MM.1S (cell line): Measurements from ENCODE around the gene DOP1A.

Experiments
- DNase-seq: peaks from one replicate; pipeline ENCODE4 v3.0.0-alpha.2; 2015
- H2AFZ ChIP-seq: fragments of 300-600 bp; sonication (generic); 2 replicates; pipeline ENCODE4 v1.6.0; 2016; ENCODE audit warnings: antibody characterized with exemption, low read length
- H3F3A ChIP-seq: fragments of 300-600 bp; sonication (generic); 2 replicates; pipeline ENCODE4 v1.6.1; 2016; ENCODE audit warnings: mild to moderate bottlenecking, antibody characterized with exemption, low read length, moderate library complexity, mixed read lengths; ENCODE audit not compliant: insufficient read depth
- H3K27ac ChIP-seq: fragments of 300-600 bp; sonication (generic); 2 replicates; pipeline ENCODE4 v1.5.1; 2016; ENCODE audit warnings: mild to moderate bottlenecking, low read length
- H3K27me3 ChIP-seq: fragments of 300-600 bp; sonication (generic); replicated peaks from 2 replicates; pipeline ENCODE4 v1.6.0; 2016; ENCODE audit warnings: low read length; ENCODE audit not compliant: insufficient read depth
- H3K36me3 ChIP-seq: fragments of 300-600 bp; sonication (generic); replicated peaks from 2 replicates; pipeline ENCODE4 v1.6.1; 2016; ENCODE audit warnings: mild to moderate bottlenecking, low read length, mixed read lengths; ENCODE audit not compliant: insufficient read depth
- H3K4me1 ChIP-seq: fragments of 300-600 bp; sonication (generic); 2 replicates; pipeline ENCODE4 v1.6.1; 2016; ENCODE audit warnings: low read length, mixed read lengths
- H3K4me2 ChIP-seq: fragments of 300-600 bp; sonication (generic); 2 replicates; pipeline ENCODE4 v1.6.0; 2016; ENCODE audit warnings: low read depth, low read length
- H3K4me3 ChIP-seq: fragments of 300-600 bp; sonication (generic); 2 replicates; pipeline ENCODE4 v1.5.1; 2016; ENCODE audit warnings: low read length, mixed read lengths
- H3K79me2 ChIP-seq: fragments of 300-600 bp; sonication (generic); 2 replicates; pipeline ENCODE4 v1.6.1; 2016; ENCODE audit warnings: mixed run types, low read length, mixed read lengths
- H3K9ac ChIP-seq: fragments of 300-600 bp; sonication (generic); 2 replicates; pipeline ENCODE4 v1.6.1; 2016; ENCODE audit warnings: low read length, mixed read lengths
- H3K9me2 ChIP-seq: fragments of 300-600 bp; sonication (generic); replicated peaks from 2 replicates; pipeline ENCODE4 v1.6.1; 2016; ENCODE audit warnings: mild to moderate bottlenecking, low read length, mixed read lengths; ENCODE audit not compliant: insufficient read depth
- H3K9me3 ChIP-seq: fragments of 300-600 bp; sonication (generic); replicated peaks from 2 replicates; pipeline ENCODE4 v1.6.1; 2016; ENCODE audit warnings: mild to moderate bottlenecking, low read length, mixed read lengths; ENCODE audit not compliant: insufficient read depth
- H4K20me1 ChIP-seq: fragments of 300-600 bp; sonication (generic); 2 replicates; pipeline ENCODE4 v1.6.1; 2016; ENCODE audit warnings: mild to moderate bottlenecking, low read length, moderate library complexity, mixed read lengths; ENCODE audit not compliant: insufficient read depth
- EZH2 ChIP-seq: fragments of 300-600 bp; sonication (generic); optimal IDR thresholded peaks from 2 replicates; pipeline ENCODE3; 2017; ENCODE audit warnings: low read depth, mild to moderate bottlenecking, antibody characterized with exemption, low read length, mixed read lengths
- EZH2phosphoT487 ChIP-seq: fragments of 300-600 bp; sonication (generic); IDR thresholded peaks from 2 replicates; pipeline ENCODE4 v1.6.1; 2018; ENCODE audit warnings: antibody characterized with exemption, low read length
- TF ChIP-seq, protein P1 (sequence below): fragments of 300-600 bp; sonication (generic); IDR thresholded peaks from 2 replicates; pipeline ENCODE4 v1.5.1; 2016; ENCODE audit warnings: antibody characterized with exemption, low read length, mixed read lengths

DOP1A gene

GRCh38 chr6:83062225-83062624, 5.2 kb upstream of the DOP1A start:
- Histone ChIP-seq H3K9ac (no peak overlapping the region), H3F3A (peaks cover 8% of the 10 kb centered on the region; the same call in 1 of the 2 replicates), H3K4me3 (no peak overlapping the region), H3K79me2 (peaks cover 27% of the 10 kb centered on the region), H3K4me2 (no peak overlapping the region), H3K27ac (no peak overlapping the region), H4K20me1 (no peaks in the 10 kb centered on the region), H3K9me3 (no peaks in the 10 kb centered on the region), H3K27me3 (no peaks in the 10 kb centered on the region), H2AFZ (no peak overlapping the region), H3K9me2 (no peaks in the 10 kb centered on the region), H3K4me1 (peaks cover 18% of the 10 kb centered on the region), H3K36me3 (no peaks in the 10 kb centered on the region)
- no peak for DNase-seq
- TF ChIP-seq EZH2phosphoT487 (no peak), EZH2 (no peak)
- TF ChIP-seq, protein P1, sequence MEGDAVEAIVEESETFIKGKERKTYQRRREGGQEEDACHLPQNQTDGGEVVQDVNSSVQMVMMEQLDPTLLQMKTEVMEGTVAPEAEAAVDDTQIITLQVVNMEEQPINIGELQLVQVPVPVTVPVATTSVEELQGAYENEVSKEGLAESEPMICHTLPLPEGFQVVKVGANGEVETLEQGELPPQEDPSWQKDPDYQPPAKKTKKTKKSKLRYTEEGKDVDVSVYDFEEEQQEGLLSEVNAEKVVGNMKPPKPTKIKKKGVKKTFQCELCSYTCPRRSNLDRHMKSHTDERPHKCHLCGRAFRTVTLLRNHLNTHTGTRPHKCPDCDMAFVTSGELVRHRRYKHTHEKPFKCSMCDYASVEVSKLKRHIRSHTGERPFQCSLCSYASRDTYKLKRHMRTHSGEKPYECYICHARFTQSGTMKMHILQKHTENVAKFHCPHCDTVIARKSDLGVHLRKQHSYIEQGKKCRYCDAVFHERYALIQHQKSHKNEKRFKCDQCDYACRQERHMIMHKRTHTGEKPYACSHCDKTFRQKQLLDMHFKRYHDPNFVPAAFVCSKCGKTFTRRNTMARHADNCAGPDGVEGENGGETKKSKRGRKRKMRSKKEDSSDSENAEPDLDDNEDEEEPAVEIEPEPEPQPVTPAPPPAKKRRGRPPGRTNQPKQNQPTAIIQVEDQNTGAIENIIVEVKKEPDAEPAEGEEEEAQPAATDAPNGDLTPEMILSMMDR = no peak

DNA sequence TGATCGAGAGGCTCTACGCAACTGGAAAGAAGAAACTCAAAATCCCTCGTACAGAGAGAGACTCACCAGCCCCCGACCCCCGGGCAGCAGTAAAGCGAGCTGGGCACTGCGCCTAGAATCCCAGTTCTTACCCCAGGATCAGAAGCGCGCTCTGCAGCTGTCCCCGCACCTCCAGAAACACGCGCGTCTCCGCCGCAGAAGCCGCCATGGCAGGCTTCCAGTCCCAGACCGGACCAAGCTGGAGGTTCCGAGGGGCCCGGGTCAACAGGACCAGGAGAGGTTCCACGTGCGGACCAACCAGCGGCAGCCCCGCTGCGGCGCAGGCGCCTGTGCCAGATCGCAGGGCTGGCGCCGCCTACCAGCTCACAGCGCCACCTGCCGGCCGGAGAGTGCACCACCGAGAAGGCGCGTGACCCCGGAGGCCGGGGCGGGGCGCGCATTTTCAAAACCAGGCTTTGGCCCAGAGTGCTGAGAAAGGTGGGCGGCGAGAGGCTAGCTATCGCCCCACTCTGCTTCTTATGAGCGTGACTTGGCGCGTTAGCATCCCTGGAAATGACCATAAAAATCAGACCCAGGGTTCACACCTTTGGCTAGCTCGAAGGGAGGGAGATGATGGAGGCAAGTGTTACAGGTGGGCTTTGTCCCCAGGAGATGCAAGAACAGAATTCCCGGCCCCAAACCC, 1.8 kb upstream of the DOP1A start, which contains the start of gene UBE3D:
Gene UBE3D (minus strand): TSS at position 331 of the 682 bp plus-strand sequence. CDS start 123 bp downstream, at position 208.
- Histone ChIP-seq H3K27me3 (no peaks in the 10 kb centered on the region), H3K9me2 (no peaks in the 10 kb centered on the region), H3K4me2 (peak within 1 kb of the TSS; percentile 94), H3K36me3 (no peaks in the 10 kb centered on the region), H3K27ac (no peak within 1 kb of the TSS), H3F3A (peaks cover 21% of the 10 kb centered on the region), H3K79me2 (peaks cover 42% of the 10 kb centered on the region), H4K20me1 (no peaks in the 10 kb centered on the region), H2AFZ (peak within 1 kb of the TSS; percentile 79), H3K4me1 (peaks cover 32% of the 10 kb centered on the region), H3K9me3 (no peaks in the 10 kb centered on the region), H3K4me3 (peak within 1 kb of the TSS; percentile 88), H3K9ac (peak within 1 kb of the TSS; percentile 76)
- peak; percentile 87 for DNase-seq
- no peak for TF ChIP-seq EZH2
- TF ChIP-seq, protein P1 = peak; percentile 92

GRCh38 chr6:83068616-83069015, 1.1 kb downstream of the DOP1A start:
- peak overlapping the region; percentile 87 for H3K4me3 ChIP-seq
- TF ChIP-seq EZH2 (no peak), EZH2phosphoT487 (no peak)
- TF ChIP-seq, protein P1 = no peak
- peak overlapping the region; percentile 79 for H3K9ac ChIP-seq
- peaks cover 23% of the 10 kb centered on the region for H3F3A ChIP-seq
- peak overlapping the region; percentile 88; the same call in 1 of the 2 replicates for H3K27ac ChIP-seq
- H3K4me1 ChIP-seq = peaks cover 32% of the 10 kb centered on the region
- peak overlapping the region; percentile 85 for H3K4me2 ChIP-seq
- no peaks in the 10 kb centered on the region for H4K20me1 ChIP-seq
- H3K9me2 ChIP-seq = no peaks in the 10 kb centered on the region
- H3K36me3 ChIP-seq = no peaks in the 10 kb centered on the region
- no peaks in the 10 kb centered on the region for H3K9me3 ChIP-seq
- H2AFZ ChIP-seq = peak overlapping the region; percentile 90; the same call in 1 of the 2 replicates
- DNase-seq = no peak
- H3K27me3 ChIP-seq = no peaks in the 10 kb centered on the region
- H3K79me2 ChIP-seq = peaks cover 69% of the 10 kb centered on the region
